22Rv1 (cell line): ENCODE results near the gene RAE1.

ENCODE experiments used
- ZFX ChIP-seq: fragments of 450-650 bp; IDR thresholded peaks from 2 replicates; pipeline ENCODE4 v1.6.1; 2017; ENCODE audit warnings: antibody characterized with exemption, borderline replicate concordance
- TF ChIP-seq, protein P1 (sequence below): fragments of 450-650 bp; IDR thresholded peaks from 2 replicates; pipeline ENCODE4 v1.5.1; 2017; ENCODE audit warnings: mild to moderate bottlenecking

DNA sequence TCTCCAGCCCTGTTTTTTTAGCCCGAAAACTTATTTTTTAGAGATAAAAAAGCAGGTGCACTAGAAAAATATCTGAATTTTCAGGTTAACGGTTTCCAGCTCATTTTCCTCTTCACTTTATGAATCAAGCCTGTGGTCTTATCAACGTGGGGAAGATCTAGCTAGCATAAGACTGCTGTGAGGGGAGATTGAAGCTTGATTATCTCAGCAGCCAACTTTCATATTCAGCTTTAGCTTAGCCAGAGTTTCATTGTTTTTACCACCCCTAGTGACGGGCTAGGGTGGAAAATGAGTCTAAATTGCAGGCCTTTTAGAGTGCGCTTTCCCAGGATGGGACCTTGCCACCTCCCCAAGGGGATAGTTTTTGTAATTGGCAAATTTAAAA, 28.2 kb downstream of the RAE1 start:
- TF ChIP-seq, protein P1, sequence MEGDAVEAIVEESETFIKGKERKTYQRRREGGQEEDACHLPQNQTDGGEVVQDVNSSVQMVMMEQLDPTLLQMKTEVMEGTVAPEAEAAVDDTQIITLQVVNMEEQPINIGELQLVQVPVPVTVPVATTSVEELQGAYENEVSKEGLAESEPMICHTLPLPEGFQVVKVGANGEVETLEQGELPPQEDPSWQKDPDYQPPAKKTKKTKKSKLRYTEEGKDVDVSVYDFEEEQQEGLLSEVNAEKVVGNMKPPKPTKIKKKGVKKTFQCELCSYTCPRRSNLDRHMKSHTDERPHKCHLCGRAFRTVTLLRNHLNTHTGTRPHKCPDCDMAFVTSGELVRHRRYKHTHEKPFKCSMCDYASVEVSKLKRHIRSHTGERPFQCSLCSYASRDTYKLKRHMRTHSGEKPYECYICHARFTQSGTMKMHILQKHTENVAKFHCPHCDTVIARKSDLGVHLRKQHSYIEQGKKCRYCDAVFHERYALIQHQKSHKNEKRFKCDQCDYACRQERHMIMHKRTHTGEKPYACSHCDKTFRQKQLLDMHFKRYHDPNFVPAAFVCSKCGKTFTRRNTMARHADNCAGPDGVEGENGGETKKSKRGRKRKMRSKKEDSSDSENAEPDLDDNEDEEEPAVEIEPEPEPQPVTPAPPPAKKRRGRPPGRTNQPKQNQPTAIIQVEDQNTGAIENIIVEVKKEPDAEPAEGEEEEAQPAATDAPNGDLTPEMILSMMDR: no peak
- no peak for TF ChIP-seq ZFX
